HCT116 (cell line): Measurements from ENCODE around the gene CEP72. TPM values are rescaled to one million over a fixed set of nuclear protein-coding genes. Genes with fewer than 3 reads are reported as not detected.
"Not testable (repeated sequence)": the region's sequence is repeated elsewhere in the genome, so short reads cannot be mapped to it uniquely, and the experiment has no call there.

Source experiments
- ATAC-seq: fragments of 200-7000 bp; cut with Tn5 transposase; 2 replicates; pipeline ENCODE4 v1.9.1; 2020; ENCODE audit warnings: mild to moderate bottlenecking, moderate library complexity
- BruUV-seq: library from RNA; stranded (reverse); fragments of 400-500 nt; replicated peaks from 2 replicates; lab custom pipeline; 2021; lab: Mats Ljungman, UMichigan
- CTCF ChIA-PET: fragments of 300-600 bp; sonication (Branson Sonifier 250); formaldehyde crosslinking; loops from one replicate; lab custom pipeline; 2021; ENCODE audit warnings: antibody characterized with exemption; lab: Charles Lee
- POLR2A ChIA-PET: fragments of 300-600, 350-600 bp; sonication (Branson Sonifier 250); formaldehyde crosslinking; loops from one replicate; lab custom pipeline; 2021; ENCODE audit warnings: antibody characterized with exemption; lab: Charles Lee
- RAD21 ChIA-PET, 2 experiments: fragments of 300-600 bp; sonication (Branson Sonifier 250); formaldehyde crosslinking; loops; one replicate each; lab custom pipeline; 2023; ENCODE audit warnings: low total read pairs in 2 of 2; ENCODE audit not compliant: uncharacterized antibody in 2 of 2, unreplicated experiment in 2 of 2, low non-redundant PET in 1 of 2; lab: Charles Lee
- DNase-seq: peaks from one replicate; pipeline ENCODE4 v3.0.0-alpha.2; 2010; ENCODE audit warnings: low read depth, low spot score
- H2AFZ ChIP-seq: fragments of 200-600 bp; shearing (Covaris generic), sonication (generic); 2 replicates; pipeline ENCODE4 v1.6.1; 2017; ENCODE audit warnings: low read depth, mixed run types, mixed read lengths, antibody characterized with exemption, low read length; ENCODE audit not compliant: poor library complexity, severe bottlenecking
- H3K27ac ChIP-seq: 2 replicates; pipeline ENCODE4 v1.5.1; 2012; ENCODE audit warnings: low read depth, low read length
- H3K27me3 ChIP-seq: fragments of 200-600 bp; sonication (generic); 2 replicates; pipeline ENCODE4 v1.6.1; 2016; ENCODE audit warnings: mixed run types, low read length, mixed read lengths; ENCODE audit not compliant: insufficient read depth
- H3K36me3 ChIP-seq, 2 experiments: fragments of 200-500 bp in 1 of 2; fragments of 200-600 bp in 1 of 2; sonication (Bioruptor generic) in 1 of 2; sonication (generic) in 1 of 2; 2 replicates each; pipeline versions ENCODE4 v1.5.1 to v1.6.1; 2014 to 2016; ENCODE audit warnings: low read length in 2 of 2, inconsistent platforms in 1 of 2, mixed read lengths in 1 of 2, mixed run types in 1 of 2; ENCODE audit not compliant: insufficient read depth in 2 of 2, control insufficient read depth in 1 of 2
- H3K4me1 ChIP-seq, 2 experiments: fragments of 200-600 bp in 1 of 2; sonication (generic) in 1 of 2; 2 replicates each; pipeline versions ENCODE4 v1.5.1 to v1.6.1; 2012 to 2017; ENCODE audit warnings: low read length in 2 of 2, inconsistent platforms in 1 of 2, mild to moderate bottlenecking in 1 of 2, mixed read lengths in 1 of 2, mixed run types in 1 of 2, moderate library complexity in 1 of 2; ENCODE audit not compliant: insufficient read depth in 2 of 2, control insufficient read depth in 1 of 2
- H3K4me2 ChIP-seq: fragments of 200-600 bp; sonication (generic); 2 replicates; pipeline ENCODE4 v1.6.1; 2017; ENCODE audit warnings: mixed run types, low read length, mixed read lengths
- H3K4me3 ChIP-seq, 2 experiments: fragments of 200-600 bp in 1 of 2; sonication (generic) in 1 of 2; replicated peaks in 1 of 2; 2 replicates each; pipeline ENCODE4 v1.5.1; 2011 to 2016; ENCODE audit warnings: low read length in 2 of 2, control low read depth in 1 of 2, low read depth in 1 of 2, mild to moderate bottlenecking in 1 of 2, mixed read lengths in 1 of 2, mixed run types in 1 of 2
- H3K79me2 ChIP-seq: fragments of 200-600 bp; sonication (generic); 2 replicates; pipeline ENCODE4 v1.6.1; 2017; ENCODE audit warnings: mild to moderate bottlenecking, mixed run types, low read length, moderate library complexity, mixed read lengths; ENCODE audit not compliant: insufficient read depth
- H3K9ac ChIP-seq: fragments of 200-600 bp; sonication (generic); 2 replicates; pipeline ENCODE4 v1.6.1; 2016; ENCODE audit warnings: low read length, mixed read lengths
- H3K9me2 ChIP-seq: fragments of 200-600 bp; sonication (generic), shearing (Covaris generic); 2 replicates; pipeline ENCODE4 v1.6.1; 2017; ENCODE audit warnings: mixed run types, mild to moderate bottlenecking, moderate library complexity; ENCODE audit not compliant: insufficient read depth
- H3K9me3 ChIP-seq, 2 experiments: fragments of 200-500 bp in 1 of 2; fragments of 200-600 bp in 1 of 2; sonication (Bioruptor generic) in 1 of 2; sonication (generic) in 1 of 2; 2 replicates each; pipeline ENCODE4 v1.6.1; 2014 to 2017; ENCODE audit warnings: low read length in 2 of 2, mixed read lengths in 2 of 2, inconsistent platforms in 1 of 2, low read depth in 1 of 2, mild to moderate bottlenecking in 1 of 2, mixed run types in 1 of 2, moderate library complexity in 1 of 2; ENCODE audit not compliant: control insufficient read depth in 1 of 2, insufficient read depth in 1 of 2
- H4K20me1 ChIP-seq: fragments of 200-600 bp; sonication (generic), shearing (Covaris generic); 2 replicates; pipeline ENCODE4 v1.6.1; 2017; ENCODE audit warnings: mixed run types, mild to moderate bottlenecking, moderate library complexity; ENCODE audit not compliant: insufficient read depth
- intact Hi-C: fragments of 100-400 bp; cut with micrococcal nuclease; formaldehyde crosslinking; loops from 2 replicates; pipeline ENCODE4 v1.10.0; 2022
- total RNA-seq: library from RNA; stranded (reverse); gene quantifications from one replicate; pipeline ENCODE4 v1.2.1, GENCODE V29; 2021; ENCODE audit not compliant: unreplicated experiment

The CEP72 gene
- total RNA-seq, 1 experiment from 2014 or later: 25.6 TPM

- H3K4me1 ChIP-seq, POLR2A ChIA-PET, H4K20me1 ChIP-seq, CTCF ChIA-PET, H2AFZ ChIP-seq, H3K9me3 ChIP-seq, H3K9ac ChIP-seq, H3K4me3 ChIP-seq, H3K27me3 ChIP-seq, intact Hi-C loops, H3K36me3 ChIP-seq, RAD21 ChIA-PET, ATAC-seq, BruUV-seq, H3K79me2 ChIP-seq, H3K27ac ChIP-seq, H3K9me2 ChIP-seq, DNase-seq, H3K4me2 ChIP-seq: not testable (repeated sequence)
These were observed 76.3 kb downstream of the CEP72 start for GRCh38 chr5:688348-689010.

- ATAC-seq, intact Hi-C loops, H2AFZ ChIP-seq, H3K9ac ChIP-seq, DNase-seq, RAD21 ChIA-PET, H3K27me3 ChIP-seq, H3K4me1 ChIP-seq, CTCF ChIA-PET, H3K9me2 ChIP-seq, H4K20me1 ChIP-seq, H3K36me3 ChIP-seq, BruUV-seq, H3K9me3 ChIP-seq, POLR2A ChIA-PET, H3K4me3 ChIP-seq, H3K79me2 ChIP-seq, H3K4me2 ChIP-seq, H3K27ac ChIP-seq: not testable (repeated sequence)
These were observed 78.2 kb downstream of the CEP72 start for GRCh38 chr5:690293-690692.

- H3K4me3 ChIP-seq, POLR2A ChIA-PET, H3K27me3 ChIP-seq, RAD21 ChIA-PET, H3K27ac ChIP-seq, H3K36me3 ChIP-seq, H3K79me2 ChIP-seq, H3K9ac ChIP-seq, ATAC-seq, H4K20me1 ChIP-seq, DNase-seq, H3K9me3 ChIP-seq, BruUV-seq, H3K9me2 ChIP-seq, H2AFZ ChIP-seq, CTCF ChIA-PET, H3K4me2 ChIP-seq, H3K4me1 ChIP-seq, intact Hi-C loops: not testable (repeated sequence)
These were observed 78.9 kb downstream of the CEP72 start for GRCh38 chr5:691049-691448.
